ENCODE data around the gene CAMSAP3.
A peak's percentile ranks its signal among the peaks of the same experiment; 100 is the strongest.

DNA sequence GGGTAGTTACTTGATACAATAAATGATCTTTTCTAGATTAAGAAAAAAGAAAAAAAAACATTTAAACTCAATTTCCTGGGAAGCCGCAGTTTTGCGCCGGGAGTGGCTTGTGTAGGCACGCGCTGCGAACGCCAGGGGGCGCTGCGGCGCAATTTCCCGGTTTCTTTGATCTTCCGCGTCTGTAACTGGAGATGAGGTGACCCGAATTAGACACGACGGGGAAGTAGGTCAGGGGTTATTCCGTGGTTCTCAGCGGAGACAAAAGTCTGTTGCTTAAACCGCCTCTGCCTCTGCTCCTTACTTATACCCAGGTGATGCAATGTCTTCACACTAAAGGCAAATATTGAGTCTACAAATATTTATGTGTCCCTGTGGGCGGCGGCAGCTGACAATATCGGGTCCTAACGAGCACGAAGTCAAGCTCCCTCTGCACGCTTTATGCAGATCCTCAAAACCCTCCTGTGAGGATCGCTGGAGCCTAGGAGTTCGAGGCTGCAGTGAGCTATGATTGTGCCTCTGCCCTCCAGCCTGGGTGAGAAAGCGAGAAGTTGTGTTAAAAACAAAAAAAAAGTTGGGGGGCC lies 56.5 kb downstream of the CAMSAP3 start:
- TF ChIP-seq, protein P1, sequence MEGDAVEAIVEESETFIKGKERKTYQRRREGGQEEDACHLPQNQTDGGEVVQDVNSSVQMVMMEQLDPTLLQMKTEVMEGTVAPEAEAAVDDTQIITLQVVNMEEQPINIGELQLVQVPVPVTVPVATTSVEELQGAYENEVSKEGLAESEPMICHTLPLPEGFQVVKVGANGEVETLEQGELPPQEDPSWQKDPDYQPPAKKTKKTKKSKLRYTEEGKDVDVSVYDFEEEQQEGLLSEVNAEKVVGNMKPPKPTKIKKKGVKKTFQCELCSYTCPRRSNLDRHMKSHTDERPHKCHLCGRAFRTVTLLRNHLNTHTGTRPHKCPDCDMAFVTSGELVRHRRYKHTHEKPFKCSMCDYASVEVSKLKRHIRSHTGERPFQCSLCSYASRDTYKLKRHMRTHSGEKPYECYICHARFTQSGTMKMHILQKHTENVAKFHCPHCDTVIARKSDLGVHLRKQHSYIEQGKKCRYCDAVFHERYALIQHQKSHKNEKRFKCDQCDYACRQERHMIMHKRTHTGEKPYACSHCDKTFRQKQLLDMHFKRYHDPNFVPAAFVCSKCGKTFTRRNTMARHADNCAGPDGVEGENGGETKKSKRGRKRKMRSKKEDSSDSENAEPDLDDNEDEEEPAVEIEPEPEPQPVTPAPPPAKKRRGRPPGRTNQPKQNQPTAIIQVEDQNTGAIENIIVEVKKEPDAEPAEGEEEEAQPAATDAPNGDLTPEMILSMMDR (IDR thresholded peaks at IDR 0.05) = peak; percentile 96 to 99 (median 98)
- no peak for TF ChIP-seq POLR2A (IDR thresholded peaks at IDR 0.05)

All from heart left ventricle (tissue), 13 donors.